ENCODE results near the gene SLC25A36. TPM values are rescaled to one million over a fixed set of nuclear protein-coding genes. Genes with fewer than 3 reads are reported as not detected.

SLC25A36 gene
- total RNA-seq, 4 donors from 2014 or later: 73.2 to 273 (median 83.7) TPM

DNA sequence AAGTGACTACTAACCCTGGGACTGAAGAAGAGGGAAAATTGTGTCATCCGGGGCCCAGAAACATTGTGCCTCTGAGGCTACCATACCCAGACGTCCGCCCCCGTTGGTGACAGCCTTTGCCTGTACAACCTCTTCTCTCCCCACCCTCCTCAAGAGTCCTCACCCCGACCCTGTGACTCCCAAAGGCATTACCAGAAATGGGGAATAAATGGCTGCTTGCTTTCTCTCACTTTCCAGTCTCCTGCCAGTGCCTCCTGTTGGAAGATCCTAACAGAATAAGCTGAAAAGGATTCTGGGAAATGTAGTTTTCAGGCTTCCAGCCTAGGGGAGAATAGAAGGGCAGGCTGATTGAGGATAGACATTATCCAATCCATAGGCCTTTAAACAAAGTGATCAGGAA lies 30.8 kb upstream of the SLC25A36 start:
- intact Hi-C loops (cut with DNase I; ENCODE audit: low total_unique reads): no loop called here
- no peak overlapping the region for H3K27ac ChIP-seq
- TF ChIP-seq POLR2A (IDR thresholded peaks at IDR 0.05): no peak
- TF ChIP-seq, protein P1, sequence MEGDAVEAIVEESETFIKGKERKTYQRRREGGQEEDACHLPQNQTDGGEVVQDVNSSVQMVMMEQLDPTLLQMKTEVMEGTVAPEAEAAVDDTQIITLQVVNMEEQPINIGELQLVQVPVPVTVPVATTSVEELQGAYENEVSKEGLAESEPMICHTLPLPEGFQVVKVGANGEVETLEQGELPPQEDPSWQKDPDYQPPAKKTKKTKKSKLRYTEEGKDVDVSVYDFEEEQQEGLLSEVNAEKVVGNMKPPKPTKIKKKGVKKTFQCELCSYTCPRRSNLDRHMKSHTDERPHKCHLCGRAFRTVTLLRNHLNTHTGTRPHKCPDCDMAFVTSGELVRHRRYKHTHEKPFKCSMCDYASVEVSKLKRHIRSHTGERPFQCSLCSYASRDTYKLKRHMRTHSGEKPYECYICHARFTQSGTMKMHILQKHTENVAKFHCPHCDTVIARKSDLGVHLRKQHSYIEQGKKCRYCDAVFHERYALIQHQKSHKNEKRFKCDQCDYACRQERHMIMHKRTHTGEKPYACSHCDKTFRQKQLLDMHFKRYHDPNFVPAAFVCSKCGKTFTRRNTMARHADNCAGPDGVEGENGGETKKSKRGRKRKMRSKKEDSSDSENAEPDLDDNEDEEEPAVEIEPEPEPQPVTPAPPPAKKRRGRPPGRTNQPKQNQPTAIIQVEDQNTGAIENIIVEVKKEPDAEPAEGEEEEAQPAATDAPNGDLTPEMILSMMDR (IDR thresholded peaks at IDR 0.05): no peak
- H3K4me3 ChIP-seq: no peak overlapping the region
- H3K36me3 ChIP-seq: no peaks in the 10 kb centered on the region
- H3K27me3 ChIP-seq: no peaks in the 10 kb centered on the region
- H3K4me1 ChIP-seq: no peaks in the 10 kb centered on the region
- DNase-seq: no peak
- H3K9me3 ChIP-seq: no peaks in the 10 kb centered on the region

DNA sequence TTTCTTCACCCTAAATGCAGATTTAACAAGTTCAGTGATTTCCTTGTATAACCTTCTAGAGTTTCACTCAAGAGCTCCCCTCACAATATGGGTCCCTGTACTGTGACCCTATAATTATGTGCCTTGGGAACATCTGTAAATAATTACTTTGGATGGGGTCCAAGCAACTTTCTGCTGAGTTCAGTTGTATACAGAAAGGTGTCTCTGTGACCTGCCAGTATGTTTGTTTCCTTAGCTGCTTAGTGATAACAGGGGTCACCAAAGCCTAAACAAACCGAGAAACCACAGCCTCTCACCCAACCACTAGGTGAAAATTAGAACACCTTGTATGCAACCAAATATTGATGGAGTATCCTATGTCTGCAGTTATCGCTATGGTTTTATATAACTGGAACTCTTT lies 29.8 kb upstream of the SLC25A36 start:
- no peaks in the 10 kb centered on the region for H3K9me3 ChIP-seq
- DNase-seq: no peak
- TF ChIP-seq, protein P1 (IDR thresholded peaks at IDR 0.05): no peak
- no peak for TF ChIP-seq POLR2A (IDR thresholded peaks at IDR 0.05)
- intact Hi-C loops (cut with DNase I; ENCODE audit: low total_unique reads): no loop called here
- no peak overlapping the region for H3K4me3 ChIP-seq
- H3K4me1 ChIP-seq: no peaks in the 10 kb centered on the region
- H3K36me3 ChIP-seq: no peaks in the 10 kb centered on the region
- no peaks in the 10 kb centered on the region for H3K27me3 ChIP-seq
- H3K27ac ChIP-seq: no peak overlapping the region

DNA sequence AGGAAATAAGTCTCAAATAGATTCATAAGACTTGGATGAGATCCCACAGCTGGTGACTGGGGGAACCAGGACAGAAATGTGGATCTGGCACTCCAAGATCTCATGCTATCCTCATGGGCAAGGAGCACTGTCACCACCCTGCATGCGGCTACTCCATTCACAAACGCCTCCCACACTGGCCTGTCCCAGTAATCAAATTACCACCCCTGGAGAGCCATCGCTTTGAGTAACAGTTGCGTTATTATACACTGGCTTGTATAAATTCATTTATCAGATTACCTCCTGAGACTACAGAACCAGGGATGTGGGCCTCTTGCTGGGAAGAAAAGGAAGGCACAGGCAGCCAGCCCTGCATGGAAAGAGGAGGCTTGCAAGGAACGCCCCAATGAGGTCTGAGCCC lies 27.9 kb upstream of the SLC25A36 start:
- Histone ChIP-seq H3K36me3 (no peaks in the 10 kb centered on the region), H3K27ac (no peak overlapping the region), H3K9me3 (no peaks in the 10 kb centered on the region), H3K4me3 (no peak overlapping the region), H3K4me1 (no peaks in the 10 kb centered on the region), H3K27me3 (no peaks in the 10 kb centered on the region)
- no peak for TF ChIP-seq POLR2A (IDR thresholded peaks at IDR 0.05)
- TF ChIP-seq, protein P1 (IDR thresholded peaks at IDR 0.05): no peak
- intact Hi-C loops (cut with DNase I; ENCODE audit: low total_unique reads): no loop called here
- no peak for DNase-seq

DNA sequence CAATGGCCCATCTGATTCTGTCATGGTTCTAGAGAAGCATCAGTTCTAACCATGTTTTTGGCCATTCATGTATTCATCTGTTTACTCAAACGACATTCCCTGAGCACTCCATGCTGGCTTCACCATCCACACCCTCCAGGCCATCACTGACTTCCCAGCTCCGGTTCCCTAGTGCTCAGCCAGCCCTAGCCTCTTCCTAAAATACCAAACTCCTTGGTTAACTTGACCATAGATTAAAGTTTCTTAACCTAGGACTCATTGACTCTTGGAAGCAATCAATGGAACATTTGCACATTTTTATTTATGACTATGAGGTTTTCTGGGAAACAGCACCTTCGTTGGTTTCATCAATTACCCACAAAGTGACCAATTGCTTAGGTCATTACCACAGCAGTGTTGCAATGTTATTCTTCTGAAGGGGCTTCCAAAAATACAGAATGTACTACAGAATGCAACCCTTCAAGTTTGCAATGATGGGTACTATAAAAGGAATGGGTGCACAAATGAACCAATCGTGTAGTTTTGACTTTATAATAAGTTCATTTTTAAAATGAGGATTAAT lies 27.2 kb upstream of the SLC25A36 start:
- Histone ChIP-seq H3K27ac (no peak overlapping the region), H3K9me3 (no peaks in the 10 kb centered on the region), H3K4me1 (no peaks in the 10 kb centered on the region), H3K36me3 (no peaks in the 10 kb centered on the region), H3K27me3 (no peaks in the 10 kb centered on the region), H3K4me3 (no peak overlapping the region)
- TF ChIP-seq, protein P1 (IDR thresholded peaks at IDR 0.05): no peak
- TF ChIP-seq POLR2A (IDR thresholded peaks at IDR 0.05): no peak
- intact Hi-C loops (cut with DNase I; ENCODE audit: low total_unique reads): no loop called here
- no peak for DNase-seq

DNA sequence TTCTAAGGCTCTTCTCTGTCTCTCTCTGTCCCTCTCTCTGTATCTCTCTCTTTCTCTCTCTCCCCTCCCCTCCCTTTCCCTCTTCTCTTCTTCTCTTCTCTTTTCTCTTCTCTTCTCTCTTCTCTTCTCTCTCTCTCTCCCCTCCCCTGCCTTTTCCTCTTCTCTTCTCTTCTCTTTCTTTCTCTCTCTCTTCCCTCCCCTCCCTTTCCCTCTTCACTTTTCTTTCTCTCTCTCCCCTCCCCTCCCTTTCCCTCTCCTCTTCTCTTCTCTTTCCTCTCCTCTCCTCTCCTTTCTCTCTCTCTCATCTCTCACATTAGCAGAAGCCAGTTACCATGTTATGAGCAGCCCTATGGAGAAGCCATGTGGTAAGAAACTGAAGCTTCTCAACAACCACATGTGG lies 25.0 kb upstream of the SLC25A36 start:
- Histone ChIP-seq H3K36me3 (no peaks in the 10 kb centered on the region), H3K27ac (no peak overlapping the region), H3K4me3 (no peak overlapping the region), H3K27me3 (no peaks in the 10 kb centered on the region), H3K9me3 (no peaks in the 10 kb centered on the region), H3K4me1 (no peaks in the 10 kb centered on the region)
- DNase-seq: no peak
- TF ChIP-seq, protein P1 (IDR thresholded peaks at IDR 0.05): no peak
- no peak for TF ChIP-seq POLR2A (IDR thresholded peaks at IDR 0.05)
- intact Hi-C loops (cut with DNase I; ENCODE audit: low total_unique reads): no loop called here

All from uterus (tissue), 4 donors.